Keratinocyte (primary cell): Measurements from ENCODE around the gene UGT2A3. TPM values are rescaled to one million over a fixed set of nuclear protein-coding genes. Genes with fewer than 3 reads are reported as not detected.

ENCODE experiments used
- DNase-seq: peaks from one replicate; pipeline ENCODE4 v3.0.0-alpha.2; 2011; ENCODE audit warnings: low read depth, missing footprints, low spot score
- FAIRE-seq: peaks from 2 replicates; lab custom pipeline; 2011; peaks lifted over from hg19 to GRCh38; lab: Jason Lieb, UNC
- H2AFZ ChIP-seq: 2 replicates; pipeline ENCODE4 v1.6.0; 2012; ENCODE audit warnings: low read length, control low read depth, inconsistent platforms; ENCODE audit not compliant: control insufficient read depth
- H3K27ac ChIP-seq: 2 replicates; pipeline ENCODE4 v1.5.1; 2011; ENCODE audit warnings: low read length; ENCODE audit not compliant: control insufficient read depth, insufficient read depth
- H3K27me3 ChIP-seq: 3 replicates; pipeline ENCODE4 v1.6.0; 2011; ENCODE audit warnings: low read length; ENCODE audit not compliant: control insufficient read depth, insufficient read depth; ENCODE audit errors: extremely low read depth
- H3K36me3 ChIP-seq, 2 experiments: 2 replicates in 1 of 2; 3 replicates in 1 of 2; pipeline ENCODE4 v1.5.1; 2011; ENCODE audit warnings: low read length in 2 of 2, mild to moderate bottlenecking in 1 of 2; ENCODE audit not compliant: control insufficient read depth in 2 of 2, insufficient read depth in 2 of 2; ENCODE audit errors: extremely low read depth in 1 of 2
- H3K4me1 ChIP-seq: 3 replicates; pipeline ENCODE4 v1.5.1; 2011; ENCODE audit warnings: low read length; ENCODE audit not compliant: control insufficient read depth, insufficient read depth; ENCODE audit errors: extremely low read depth
- H3K4me2 ChIP-seq: 3 replicates; pipeline ENCODE4 v1.6.0; 2011; ENCODE audit warnings: low read depth, low read length; ENCODE audit not compliant: control insufficient read depth, insufficient read depth; ENCODE audit errors: extremely low read depth
- H3K4me3 ChIP-seq, 3 experiments: fragments of 200-600 bp in 1 of 3; sonication (generic) in 1 of 3; 2 replicates in 2 of 3; 3 replicates in 1 of 3; pipeline ENCODE4 v1.5.1; 2011 to 2016; ENCODE audit warnings: low read length in 3 of 3, mild to moderate bottlenecking in 3 of 3, control low read depth in 2 of 3, inconsistent platforms in 1 of 3, low read depth in 1 of 3, mixed read lengths in 1 of 3, mixed run types in 1 of 3, moderate library complexity in 1 of 3; ENCODE audit not compliant: control insufficient read depth in 2 of 3, insufficient read depth in 2 of 3; ENCODE audit errors: extremely low read depth in 1 of 3
- H3K79me2 ChIP-seq: 2 replicates; pipeline ENCODE4 v1.6.0; 2012; ENCODE audit warnings: low read length; ENCODE audit not compliant: control insufficient read depth, insufficient read depth
- H3K9ac ChIP-seq: 3 replicates; pipeline ENCODE4 v1.6.0; 2011; ENCODE audit warnings: low read length; ENCODE audit not compliant: control insufficient read depth, insufficient read depth; ENCODE audit errors: extremely low read depth
- H3K9me1 ChIP-seq: 3 replicates; pipeline ENCODE4 v1.6.0; 2011; ENCODE audit warnings: low read length; ENCODE audit not compliant: control insufficient read depth, insufficient read depth; ENCODE audit errors: extremely low read depth
- H3K9me3 ChIP-seq: 2 replicates; pipeline ENCODE4 v1.5.1; 2012; ENCODE audit warnings: low read depth, low read length; ENCODE audit not compliant: control insufficient read depth
- H4K20me1 ChIP-seq: 3 replicates; pipeline ENCODE4 v1.6.0; 2011; ENCODE audit warnings: low read length; ENCODE audit not compliant: control insufficient read depth, insufficient read depth; ENCODE audit errors: extremely low read depth
- EZH2 ChIP-seq: IDR thresholded peaks from one replicate; pipeline ENCODE4 v1.6.1; 2012; ENCODE audit warnings: inconsistent platforms, mild to moderate bottlenecking, low read length, moderate library complexity
- dilution Hi-C: fragments of 300-500 bp; cut with MboI; formaldehyde crosslinking; loops from one replicate; pipeline ENCODE4 v1.7.0; 2020; ENCODE audit warnings: low sequenced_read_pairs; ENCODE audit not compliant: extremely low pct_ligation_motif_present
- polyA plus RNA-seq, 5 experiments: library from polyadenylated mRNA; depleted of rRNA in 3 of 5; stranded (reverse) in 3 of 5; stranded (forward) in 1 of 5; unstranded in 1 of 5; fragments of >200 nt; gene quantifications; 1 replicate in 1 of 5; 2 replicates in 3 of 5; 3 replicates in 1 of 5; pipeline versions ENCODE4 v1.2.1 to v1.2.3, GENCODE V29; 2011 to 2012; ENCODE audit warnings: missing spikeins in 2 of 5, low read depth in 1 of 5, low replicate concordance in 1 of 5
- TF ChIP-seq, protein P1 (sequence below), 3 experiments: IDR thresholded peaks in 1 of 3; conservative IDR thresholded peaks in 1 of 3; optimal IDR thresholded peaks in 1 of 3; 2 replicates in 2 of 3; 3 replicates in 1 of 3; pipeline versions ENCODE3 to v1.5.1; 2011; ENCODE audit warnings: low read length in 3 of 3, mild to moderate bottlenecking in 3 of 3, moderate library complexity in 2 of 3, control low read depth in 1 of 3, inconsistent platforms in 1 of 3; ENCODE audit not compliant: insufficient read depth in 2 of 3; ENCODE audit errors: extremely low read depth in 1 of 3

UGT2A3 gene
- polyA plus RNA-seq, 1 donor (not counting 4 experiments of a cell fraction or from before 2014, with no cell fraction given), result not detected

DNA sequence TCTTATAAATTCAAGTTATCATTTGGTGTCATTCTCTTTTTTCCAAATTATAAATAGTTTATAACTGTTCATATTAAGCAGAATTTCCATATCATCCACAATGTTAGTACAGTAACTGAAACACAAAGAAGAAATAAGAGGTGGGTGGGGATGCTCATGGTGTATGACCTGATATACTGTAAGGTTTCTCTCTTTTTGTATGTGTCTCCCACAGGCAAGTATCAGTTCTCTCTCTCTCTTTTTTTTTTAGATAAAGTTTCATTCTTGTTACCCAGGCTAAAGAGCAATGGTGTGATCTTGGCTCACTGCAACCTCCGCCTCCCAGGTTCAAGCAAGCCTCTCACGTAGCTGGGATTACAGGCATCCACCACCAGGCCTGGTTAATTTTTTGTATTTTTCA is 43.7 kb upstream of the UGT2A3 start:
- no peak overlapping the region for H3K27ac ChIP-seq
- H3K27me3 ChIP-seq, result no peaks in the 10 kb centered on the region
- H3K9me1 ChIP-seq, result no peaks in the 10 kb centered on the region
- TF ChIP-seq EZH2, result no peak
- TF ChIP-seq, protein P1, sequence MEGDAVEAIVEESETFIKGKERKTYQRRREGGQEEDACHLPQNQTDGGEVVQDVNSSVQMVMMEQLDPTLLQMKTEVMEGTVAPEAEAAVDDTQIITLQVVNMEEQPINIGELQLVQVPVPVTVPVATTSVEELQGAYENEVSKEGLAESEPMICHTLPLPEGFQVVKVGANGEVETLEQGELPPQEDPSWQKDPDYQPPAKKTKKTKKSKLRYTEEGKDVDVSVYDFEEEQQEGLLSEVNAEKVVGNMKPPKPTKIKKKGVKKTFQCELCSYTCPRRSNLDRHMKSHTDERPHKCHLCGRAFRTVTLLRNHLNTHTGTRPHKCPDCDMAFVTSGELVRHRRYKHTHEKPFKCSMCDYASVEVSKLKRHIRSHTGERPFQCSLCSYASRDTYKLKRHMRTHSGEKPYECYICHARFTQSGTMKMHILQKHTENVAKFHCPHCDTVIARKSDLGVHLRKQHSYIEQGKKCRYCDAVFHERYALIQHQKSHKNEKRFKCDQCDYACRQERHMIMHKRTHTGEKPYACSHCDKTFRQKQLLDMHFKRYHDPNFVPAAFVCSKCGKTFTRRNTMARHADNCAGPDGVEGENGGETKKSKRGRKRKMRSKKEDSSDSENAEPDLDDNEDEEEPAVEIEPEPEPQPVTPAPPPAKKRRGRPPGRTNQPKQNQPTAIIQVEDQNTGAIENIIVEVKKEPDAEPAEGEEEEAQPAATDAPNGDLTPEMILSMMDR (optimal IDR thresholded peaks at IDR 0.05 in 1 of 3, IDR thresholded peaks at IDR 0.05 in 1 of 3, conservative IDR thresholded peaks at IDR 0.05 in 1 of 3; ENCODE audit: extremely low read depth in 1 of 3, insufficient read depth in 2 of 3, low read length in 3 of 3), result no peak
- DNase-seq (no peak), FAIRE-seq (no peak)
- H3K4me2 ChIP-seq, result no peak overlapping the region
- no peak overlapping the region for H3K9ac ChIP-seq
- H3K9me3 ChIP-seq, result no peaks in the 10 kb centered on the region
- no peaks in the 10 kb centered on the region for H3K4me1 ChIP-seq
- H3K36me3 ChIP-seq, result no peaks in the 10 kb centered on the region
- no peaks in the 10 kb centered on the region for H4K20me1 ChIP-seq
- no peak overlapping the region for H2AFZ ChIP-seq
- dilution Hi-C loops, result no loop called here
- H3K4me3 ChIP-seq, result no peak overlapping the region
- H3K79me2 ChIP-seq, result no peaks in the 10 kb centered on the region

DNA sequence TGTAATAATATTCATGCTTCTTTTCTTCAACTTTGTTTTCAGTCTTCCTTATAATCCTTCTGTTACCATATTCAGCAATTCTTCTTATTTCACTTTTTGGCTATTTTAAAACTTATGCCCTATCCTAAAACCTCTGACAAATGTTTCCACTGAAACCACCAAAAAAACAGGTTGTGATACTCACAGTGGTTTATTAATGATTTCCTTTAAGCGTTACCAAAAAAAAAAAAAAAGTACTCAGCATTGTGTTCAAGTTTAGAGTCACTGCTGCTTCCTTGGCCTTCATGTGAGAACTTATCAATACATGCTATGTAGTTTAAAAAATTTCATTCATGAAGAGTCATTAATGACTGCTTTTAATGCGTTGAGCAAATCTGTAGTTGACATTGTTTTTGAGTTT is 35.4 kb upstream of the UGT2A3 start:
- Histone ChIP-seq H3K4me1 (no peaks in the 10 kb centered on the region), H3K9ac (no peak overlapping the region), H3K27me3 (no peaks in the 10 kb centered on the region), H3K9me1 (no peaks in the 10 kb centered on the region), H4K20me1 (no peaks in the 10 kb centered on the region), H3K4me3 (no peak overlapping the region), H3K36me3 (no peaks in the 10 kb centered on the region), H3K27ac (no peak overlapping the region), H2AFZ (no peak overlapping the region), H3K9me3 (no peaks in the 10 kb centered on the region), H3K79me2 (no peaks in the 10 kb centered on the region), H3K4me2 (no peak overlapping the region)
- dilution Hi-C loops, result no loop called here
- TF ChIP-seq EZH2, result no peak
- TF ChIP-seq, protein P1 (optimal IDR thresholded peaks at IDR 0.05 in 1 of 3, IDR thresholded peaks at IDR 0.05 in 1 of 3, conservative IDR thresholded peaks at IDR 0.05 in 1 of 3; ENCODE audit: extremely low read depth in 1 of 3, insufficient read depth in 2 of 3, low read length in 3 of 3), result no peak
- DNase-seq, result no peak
- FAIRE-seq, result no peak
